Urinary bladder (tissue), 4 donors: ENCODE measurements around the gene MCM3AP. TPM values are rescaled to one million over a fixed set of nuclear protein-coding genes. Genes with fewer than 3 reads are reported as not detected.
"Not testable (repeated sequence)": the region's sequence is repeated elsewhere in the genome, so short reads cannot be mapped to it uniquely, and the experiment has no call there.

ENCODE experiments used
- DNase-seq: peaks from one replicate; pipeline ENCODE4 v3.0.0-alpha.2; 2015; ENCODE audit errors: extremely low spot score
- H3K27ac ChIP-seq: one replicate; pipeline ENCODE4 v1.5.1; 2013; ENCODE audit warnings: low read depth, mild to moderate bottlenecking, moderate library complexity
- H3K36me3 ChIP-seq: one replicate; pipeline ENCODE4 v1.6.1; 2013; ENCODE audit warnings: mild to moderate bottlenecking, moderate library complexity; ENCODE audit not compliant: insufficient read depth
- H3K4me1 ChIP-seq: one replicate; pipeline ENCODE4 v1.6.1; 2013; ENCODE audit warnings: mild to moderate bottlenecking, moderate library complexity; ENCODE audit not compliant: insufficient read depth
- H3K4me3 ChIP-seq: one replicate; pipeline ENCODE4 v1.5.1; 2013; ENCODE audit warnings: low read depth, low read length
- WGBS: extraction: QIAGEN DNeasy Blood & Tissue Kit; methylation state at CpG from one replicate; pipeline ENCODE4 v1.1.7; 2013; 5-methylcytosine and 5-hydroxymethylcytosine counted together
- polyA plus RNA-seq: library from polyadenylated mRNA; stranded (reverse); fragments of 200-250 nt; gene quantifications from one replicate; pipeline ENCODE4 v1.2.3, GENCODE V29; 2013
- total RNA-seq: library from RNA; depleted of rRNA; stranded (reverse); fragments of >200 nt; gene quantifications from one replicate; pipeline ENCODE4 v1.2.3, GENCODE V29; 2014
- donor health status: healthy with polysubstance abuse.
- donor health status: healthy.

Gene MCM3AP
- total and polyA plus RNA-seq, 2 donors, result 52.9 to 65.0 TPM

DNA sequence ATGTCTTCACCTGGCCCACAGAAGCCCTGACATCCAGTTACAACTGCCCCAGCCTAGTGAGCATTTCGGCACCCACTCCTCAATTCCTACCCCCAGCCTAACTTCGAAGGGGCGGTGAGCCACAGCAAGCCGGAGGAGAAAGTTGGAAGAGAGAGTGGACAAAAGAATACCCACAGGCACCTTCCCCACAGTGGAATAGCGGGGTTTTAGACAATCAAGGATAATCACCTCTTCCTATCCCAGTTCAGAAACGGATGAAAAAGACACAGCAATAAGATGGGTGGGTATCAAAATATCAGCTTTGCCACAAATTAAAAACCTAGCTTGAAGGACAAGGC lies 55.5 kb downstream of the MCM3AP start:
- DNase-seq, result no peak
- 83% methylated on average over 6 of the region's 6 CpGs for WGBS
- Histone ChIP-seq H3K4me3 (no peak overlapping the region), H3K36me3 (peaks cover 3% of the 10 kb centered on the region), H3K27ac (no peak overlapping the region), H3K4me1 (peaks cover 1% of the 10 kb centered on the region)

- DNase-seq, result no peak
- Histone ChIP-seq H3K4me3 (peak overlapping the region; percentile 64), H3K4me1 (peaks cover 1% of the 10 kb centered on the region), H3K36me3 (peaks cover 1% of the 10 kb centered on the region), H3K27ac (no peak overlapping the region)
- 3% methylated on average over 71 of the region's 72 CpGs for WGBS
Observed at GRCh38 chr21:46229133-46229922, 56.1 kb downstream of the MCM3AP start.

DNA sequence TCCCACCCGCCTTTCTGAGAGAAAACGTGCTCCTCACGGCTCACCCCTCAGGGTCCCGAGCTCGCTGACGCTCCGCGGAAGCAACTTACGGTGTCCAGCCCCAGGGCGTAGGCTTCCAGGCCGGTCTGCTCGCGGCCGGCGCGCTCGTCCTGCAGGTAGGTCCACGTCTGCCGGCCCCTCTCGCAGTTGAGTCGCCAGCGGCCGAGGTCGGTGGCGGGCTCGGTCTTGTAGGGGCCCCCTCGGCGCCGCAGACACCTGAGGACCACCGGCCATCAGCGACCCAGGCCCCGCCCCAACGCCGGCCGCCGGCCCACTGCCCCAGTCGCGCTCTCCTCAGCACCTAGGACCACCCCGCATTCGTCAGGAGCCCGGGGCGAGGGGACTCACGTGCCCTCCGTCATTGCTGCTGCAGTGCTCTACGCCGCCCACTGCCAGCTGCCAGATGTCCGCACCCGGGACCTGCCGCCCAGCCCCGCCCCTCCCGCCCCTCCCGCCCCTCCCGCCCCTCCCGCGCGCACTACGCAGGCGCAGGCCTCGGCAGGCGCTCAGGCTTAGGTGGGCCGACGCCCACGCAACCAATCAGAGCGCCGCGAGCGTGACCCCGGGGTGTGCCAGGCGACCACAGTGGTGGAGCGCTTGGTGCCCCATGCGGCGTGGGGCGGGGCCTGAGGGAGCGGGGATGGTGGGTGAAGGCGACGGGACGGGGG lies 56.9 kb downstream of the MCM3AP start, which contains the start of gene LSS:
TSS of gene LSS (minus strand) at position 430 of the 707 bp plus-strand sequence. CDS start at position 401, 29 bp downstream.
- H3K4me3 ChIP-seq, result peak within 1 kb of the TSS; percentile 85
- WGBS, result under 1% methylated on average over 77 of the region's 77 CpGs
- H3K27ac ChIP-seq, result peak within 1 kb of the TSS; percentile 89
- H3K36me3 ChIP-seq, result no peaks in the 10 kb centered on the region
- H3K4me1 ChIP-seq, result peaks cover 1% of the 10 kb centered on the region
- DNase-seq, result peak; percentile 89

- no peak for DNase-seq
- H3K36me3 ChIP-seq, result no peaks in the 10 kb centered on the region
- peak overlapping the region; percentile 89 for H3K27ac ChIP-seq
- H3K4me3 ChIP-seq, result peak overlapping the region; percentile 85
- peaks cover 1% of the 10 kb centered on the region for H3K4me1 ChIP-seq
- 2% methylated on average over 20 of the region's 20 CpGs for WGBS
Observed at GRCh38 chr21:46227811-46228344, 57.5 kb downstream of the MCM3AP start.

DNA sequence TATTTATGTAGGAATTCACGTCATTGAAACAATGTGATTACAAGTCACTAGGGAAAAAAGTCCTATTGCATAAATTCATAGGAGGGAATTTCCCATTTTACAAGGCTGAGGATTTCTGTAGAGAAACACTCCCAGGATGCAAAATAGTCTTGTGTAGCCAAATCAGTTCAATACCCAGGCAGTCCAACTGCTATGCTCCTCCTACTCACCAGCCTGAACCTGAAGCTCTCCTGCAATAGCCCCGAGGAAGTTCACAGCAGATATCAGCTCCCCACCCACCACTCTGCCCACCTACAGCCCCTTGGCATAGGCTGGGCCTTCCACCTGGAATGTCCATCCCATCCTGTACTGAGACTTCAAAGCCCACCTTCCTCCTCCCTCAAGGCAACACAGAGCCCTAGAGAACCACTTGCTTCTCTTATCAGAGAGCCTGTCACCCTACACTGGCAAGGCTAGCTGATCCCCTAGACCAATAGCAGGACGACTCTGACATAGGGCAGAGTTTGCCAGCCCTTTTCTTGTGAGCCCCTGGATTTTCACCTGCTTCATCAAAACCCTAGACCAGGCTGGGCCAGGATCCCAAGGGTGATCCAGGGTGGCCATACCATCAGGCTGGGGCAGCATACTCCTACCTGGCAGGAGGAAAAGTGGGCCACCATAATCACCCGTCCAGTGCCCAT lies 58.4 kb downstream of the MCM3AP start:
- Histone ChIP-seq H3K36me3 (no peaks in the 10 kb centered on the region), H3K27ac (no peak overlapping the region), H3K4me1 (peaks cover 1% of the 10 kb centered on the region), H3K4me3 (peak overlapping the region; percentile 85)
- no peak for DNase-seq
- WGBS, result 42% methylated on average over 4 of the region's 4 CpGs

DNA sequence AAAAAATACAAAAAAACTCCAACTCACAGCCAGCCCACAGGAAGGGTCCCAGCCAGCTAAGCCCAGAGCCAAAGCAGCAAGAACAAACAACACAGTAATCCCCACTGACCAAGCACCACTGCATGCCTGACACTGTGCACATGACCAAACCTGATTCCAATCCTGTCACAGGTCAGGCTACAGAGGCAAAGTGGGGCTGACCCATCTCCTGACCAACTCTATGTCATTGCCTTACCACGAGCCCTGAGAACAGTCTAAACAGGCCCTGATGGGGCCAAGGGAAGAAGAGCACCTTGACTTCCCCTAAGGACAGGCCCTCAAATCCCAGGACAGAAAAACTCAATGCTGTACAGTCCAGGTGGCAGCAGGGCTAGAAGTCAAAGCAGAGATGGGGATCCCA lies 59.3 kb downstream of the MCM3AP start:
- Histone ChIP-seq H3K27ac (no peak overlapping the region), H3K4me3 (no peak overlapping the region), H3K4me1 (peaks cover 1% of the 10 kb centered on the region), H3K36me3 (no peaks in the 10 kb centered on the region)
- no peak for DNase-seq
- WGBS, result 88% methylated on average over 1 of the region's 1 CpG

GRCh38 chr21:46223661-46224060 lies 61.8 kb downstream of the MCM3AP start:
- H3K36me3 ChIP-seq, H3K27ac ChIP-seq, H3K4me3 ChIP-seq, DNase-seq, H3K4me1 ChIP-seq: not testable (repeated sequence)
- 93% methylated on average over 18 of the region's 18 CpGs for WGBS

DNA sequence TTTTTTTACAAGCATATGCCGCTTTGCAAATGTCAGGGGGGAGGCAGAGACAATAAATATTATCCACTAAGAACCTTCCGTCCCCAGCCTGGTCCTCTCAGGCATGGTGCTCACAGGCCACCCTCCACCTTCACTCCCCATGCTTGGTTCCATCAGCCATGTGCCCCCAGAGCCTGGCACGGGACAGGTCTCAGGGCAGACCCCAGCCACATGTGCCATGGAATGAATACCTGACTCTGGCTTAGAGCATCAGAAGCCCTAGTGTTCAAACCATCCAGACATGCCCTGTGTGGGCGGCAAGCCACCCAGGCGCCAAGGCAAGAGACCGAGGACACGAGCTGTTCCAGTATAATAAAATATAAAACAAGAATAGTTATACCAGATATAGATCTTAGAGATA lies 62.2 kb downstream of the MCM3AP start:
- H3K36me3 ChIP-seq, result peaks cover 2% of the 10 kb centered on the region
- DNase-seq, result no peak

GRCh38 chr21:46222436-46223116 lies 62.8 kb downstream of the MCM3AP start:
- 82% methylated on average over 11 of the region's 11 CpGs for WGBS
- peaks cover 2% of the 10 kb centered on the region for H3K36me3 ChIP-seq
- H3K27ac ChIP-seq, result no peak overlapping the region
- no peak for DNase-seq
- H3K4me1 ChIP-seq, result no peaks in the 10 kb centered on the region
- H3K4me3 ChIP-seq, result no peak overlapping the region

More for the DNA sequence above, 62.2 kb downstream of the MCM3AP start:
- H3K4me3 ChIP-seq, result no peak overlapping the region
- 91% methylated on average over 7 of the region's 7 CpGs for WGBS
- H3K4me1 ChIP-seq, result no peaks in the 10 kb centered on the region
- no peak overlapping the region for H3K27ac ChIP-seq

DNA sequence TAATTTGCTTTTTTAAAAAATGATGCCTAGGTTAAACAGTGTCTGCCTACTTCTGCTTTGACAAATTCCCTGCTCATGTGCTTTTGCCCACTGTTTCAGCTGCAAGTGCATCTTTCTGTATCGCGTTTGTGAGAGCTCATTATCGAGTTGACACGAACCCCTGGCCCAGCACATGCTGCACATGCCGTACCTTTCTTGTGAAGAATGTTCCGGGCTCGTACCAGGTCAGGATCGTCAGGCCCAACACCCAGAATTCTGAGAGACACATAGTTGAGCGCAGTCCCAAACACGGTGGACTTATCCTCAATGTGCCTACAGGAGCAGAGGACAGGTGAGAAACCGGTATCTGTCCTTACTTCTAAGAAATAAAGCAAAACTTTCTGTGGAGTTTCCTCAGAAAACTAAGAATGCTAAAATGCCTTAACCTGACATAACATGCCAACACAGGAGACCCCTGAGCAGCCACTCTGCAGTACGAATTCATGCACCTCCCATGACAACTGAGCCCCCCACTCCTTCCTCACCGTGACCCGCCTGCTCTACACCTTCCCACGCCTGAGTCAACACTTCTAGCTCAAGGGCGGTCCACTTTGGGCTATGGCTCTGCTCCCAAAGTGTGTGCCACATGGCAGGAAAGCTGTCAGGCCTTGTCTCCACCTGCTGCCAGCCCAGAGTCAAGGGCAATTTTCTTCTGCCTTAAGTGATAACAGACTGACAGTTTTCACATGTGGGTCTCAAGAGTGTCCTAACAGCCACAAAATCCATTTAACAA lies 63.6 kb downstream of the MCM3AP start:
- Histone ChIP-seq H3K4me3 (no peak overlapping the region), H3K4me1 (no peaks in the 10 kb centered on the region), H3K36me3 (peaks cover 2% of the 10 kb centered on the region), H3K27ac (no peak overlapping the region)
- WGBS, result 88% methylated on average over 16 of the region's 16 CpGs
- DNase-seq, result no peak

DNA sequence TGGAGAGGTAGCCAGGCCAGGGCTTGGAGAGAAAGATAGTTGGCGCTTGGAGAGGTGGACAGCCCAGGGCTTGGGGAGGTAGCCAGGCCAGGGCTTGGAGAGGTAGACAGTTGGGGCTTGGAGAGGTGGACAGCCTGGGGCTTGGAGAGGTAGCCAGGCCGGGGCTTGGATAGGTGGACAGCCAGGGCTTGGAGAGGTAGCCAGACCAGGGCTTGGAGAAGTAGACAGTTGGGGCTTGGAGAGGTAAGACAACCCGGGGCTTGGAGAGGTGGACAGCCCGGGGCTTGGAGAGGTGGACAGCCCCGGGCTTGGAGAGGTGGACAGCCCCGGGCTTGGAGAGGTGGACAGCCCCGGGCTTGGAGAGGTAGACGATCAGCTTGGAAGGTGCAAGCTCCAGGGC lies 64.6 kb downstream of the MCM3AP start:
- DNase-seq, result no peak
- Histone ChIP-seq H3K27ac (no peak overlapping the region), H3K4me3 (no peak overlapping the region), H3K4me1 (no peaks in the 10 kb centered on the region), H3K36me3 (peaks cover 2% of the 10 kb centered on the region)
- 90% methylated on average over 8 of the region's 8 CpGs for WGBS

DNA sequence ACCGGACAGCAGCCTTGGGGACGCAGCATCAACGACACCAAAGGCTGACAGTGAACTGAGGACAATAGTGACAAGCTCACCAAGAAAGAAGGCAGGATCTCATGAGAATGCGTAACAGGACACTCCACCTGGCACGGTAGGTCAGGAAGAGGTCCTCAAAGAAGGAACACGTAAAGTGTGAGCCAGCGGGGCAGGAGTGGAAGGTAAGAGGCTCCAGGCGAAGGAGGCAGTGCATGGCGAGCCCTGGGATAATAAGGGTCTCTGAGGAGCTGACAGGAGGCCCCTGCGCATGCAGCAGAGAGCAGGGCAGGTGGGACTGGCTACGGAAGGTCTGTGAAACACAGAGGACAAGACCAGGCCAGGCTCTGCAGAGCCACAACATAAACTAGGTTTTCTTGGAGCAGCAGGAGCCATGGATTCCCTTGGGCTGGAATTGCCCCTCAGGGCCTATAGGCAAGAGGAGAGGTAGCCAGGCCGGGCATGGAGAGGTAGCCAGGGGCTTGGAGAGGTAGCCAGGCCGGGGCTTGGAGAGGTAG lies 65.1 kb downstream of the MCM3AP start:
- 94% methylated on average over 13 of the region's 13 CpGs for WGBS
- peaks cover 2% of the 10 kb centered on the region for H3K36me3 ChIP-seq
- no peak overlapping the region for H3K27ac ChIP-seq
- DNase-seq, result no peak
- no peak overlapping the region for H3K4me3 ChIP-seq
- H3K4me1 ChIP-seq, result no peaks in the 10 kb centered on the region
